Astrocyte (in vitro differentiated cells and primary cell): Measurements from ENCODE around the gene PEPD. TPM values are rescaled to one million over a fixed set of nuclear protein-coding genes. Genes with fewer than 3 reads are reported as not detected.

Experiments used
- DNase-seq: peaks from one replicate; pipeline ENCODE4 v3.0.0-alpha.2; 2010; ENCODE audit warnings: low read depth
- FAIRE-seq: peaks from 2 replicates; lab custom pipeline; 2011; peaks lifted over from hg19 to GRCh38; lab: Jason Lieb, UNC
- H2AFZ ChIP-seq: 2 replicates; pipeline ENCODE4 v1.6.0; 2012; ENCODE audit warnings: low read depth, low read length, inconsistent platforms
- H3K27ac ChIP-seq: 2 replicates; pipeline ENCODE4 v1.5.1; 2011; ENCODE audit warnings: low read depth, low read length, inconsistent platforms
- H3K27me3 ChIP-seq: 2 replicates; pipeline ENCODE4 v1.6.0; 2011; ENCODE audit warnings: low read length, inconsistent platforms; ENCODE audit not compliant: insufficient read depth
- H3K36me3 ChIP-seq: 2 replicates; pipeline ENCODE4 v1.5.1; 2011; ENCODE audit warnings: low read length, inconsistent platforms; ENCODE audit not compliant: insufficient read depth
- H3K4me1 ChIP-seq: 2 replicates; pipeline ENCODE4 v1.5.1; 2011; ENCODE audit warnings: low read length, inconsistent platforms; ENCODE audit not compliant: insufficient read depth
- H3K4me2 ChIP-seq: 2 replicates; pipeline ENCODE4 v1.6.0; 2012; ENCODE audit warnings: low read length, inconsistent platforms
- H3K4me3 ChIP-seq: 2 replicates; pipeline ENCODE4 v1.5.1; 2011; ENCODE audit warnings: low read depth, mild to moderate bottlenecking, low read length, inconsistent platforms; ENCODE audit not compliant: insufficient read depth
- H3K79me2 ChIP-seq: 2 replicates; pipeline ENCODE4 v1.6.0; 2012; ENCODE audit warnings: mild to moderate bottlenecking, low read length, inconsistent platforms; ENCODE audit not compliant: insufficient read depth
- H3K9ac ChIP-seq: 2 replicates; pipeline ENCODE4 v1.6.0; 2012; ENCODE audit warnings: mild to moderate bottlenecking, low read length, inconsistent platforms
- H3K9me3 ChIP-seq: 2 replicates; pipeline ENCODE4 v1.5.1; 2012; ENCODE audit warnings: low read depth, mild to moderate bottlenecking, low read length, inconsistent platforms; ENCODE audit not compliant: insufficient read depth
- H4K20me1 ChIP-seq: 2 replicates; pipeline ENCODE4 v1.6.0; 2012; ENCODE audit warnings: low read length, inconsistent platforms; ENCODE audit not compliant: insufficient read depth
- H3K27ac Mint-ChIP-seq: one replicate; pipeline ENCODE4 v1.8.0; 2021; ENCODE audit warnings: mild to moderate bottlenecking, mixed read lengths; ENCODE audit not compliant: unreplicated experiment
- H3K27me3 Mint-ChIP-seq: one replicate; pipeline ENCODE4 v1.8.0; 2021; ENCODE audit warnings: low read depth, mixed read lengths; ENCODE audit not compliant: unreplicated experiment
- H3K36me3 Mint-ChIP-seq: one replicate; pipeline ENCODE4 v1.8.0; 2021; ENCODE audit warnings: low read depth, mixed read lengths; ENCODE audit not compliant: unreplicated experiment
- H3K4me1 Mint-ChIP-seq: one replicate; pipeline ENCODE4 v1.8.0; 2021; ENCODE audit warnings: low read depth, mixed read lengths; ENCODE audit not compliant: unreplicated experiment
- H3K4me3 Mint-ChIP-seq: one replicate; pipeline ENCODE4 v1.8.0; 2021; ENCODE audit warnings: mild to moderate bottlenecking, moderate library complexity, mixed read lengths; ENCODE audit not compliant: unreplicated experiment
- H3K9me3 Mint-ChIP-seq: one replicate; pipeline ENCODE4 v1.8.0; 2021; ENCODE audit warnings: mild to moderate bottlenecking, mixed read lengths; ENCODE audit not compliant: unreplicated experiment
- EZH2 ChIP-seq: IDR thresholded peaks from 2 replicates; pipeline ENCODE4 v1.6.1; 2012; ENCODE audit warnings: mild to moderate bottlenecking, low read length, inconsistent platforms; ENCODE audit not compliant: insufficient read depth
- total RNA-seq: library from RNA; stranded (reverse); gene quantifications from 2 replicates; pipeline ENCODE4 v1.2.1, GENCODE V29; 2021
- TF ChIP-seq, protein P1 (sequence below): IDR thresholded peaks from 2 replicates; pipeline ENCODE4 v1.5.1; 2011; ENCODE audit warnings: low read depth, mild to moderate bottlenecking, inconsistent platforms, low read length, moderate library complexity; ENCODE audit not compliant: insufficient read depth

The PEPD gene
- total RNA-seq, 1 donor from 2014 or later, result 37.9 TPM

DNA sequence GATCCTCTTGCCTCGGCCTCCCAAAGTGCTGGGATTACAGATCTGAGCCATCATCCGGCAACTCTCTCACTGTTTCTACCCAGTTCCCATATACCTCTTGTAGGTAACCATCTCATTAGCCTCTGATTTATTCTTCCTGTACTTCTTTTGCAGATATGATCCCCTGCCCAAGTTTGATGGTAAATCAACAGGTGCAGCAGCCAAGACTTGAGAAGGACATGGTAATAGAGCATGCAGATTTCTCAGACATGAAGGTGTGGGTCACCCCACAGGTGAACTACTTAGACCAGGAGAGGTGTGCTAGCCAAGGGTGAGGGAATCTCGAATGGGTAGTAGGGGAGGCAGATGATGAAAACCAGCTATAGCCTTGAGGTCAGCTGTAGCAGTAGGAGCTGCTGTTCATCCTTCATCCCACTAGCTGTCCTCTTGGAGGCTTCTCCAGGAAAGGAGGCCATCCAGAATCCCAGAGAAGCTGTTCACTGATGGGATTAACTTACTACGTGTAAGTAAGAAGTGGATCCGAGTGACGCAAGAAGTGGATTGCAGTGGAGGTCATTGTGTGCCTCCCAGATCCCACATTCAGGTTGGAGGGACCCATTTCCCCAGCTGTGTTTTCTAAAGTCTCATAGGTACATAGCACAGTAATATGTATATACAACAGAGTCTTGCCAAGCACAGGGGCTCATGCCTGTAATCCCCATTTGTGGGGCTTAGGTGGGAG, 158.9 kb downstream of the PEPD start:
- H3K4me3 ChIP-seq, result no peak overlapping the region
- H3K27ac ChIP-seq, result no peak overlapping the region
- peaks cover 11% of the 10 kb centered on the region for H3K9me3 Mint-ChIP-seq
- FAIRE-seq, result no peak
- no peak overlapping the region for H3K27ac Mint-ChIP-seq
- H3K27me3 ChIP-seq, result peaks cover 7% of the 10 kb centered on the region
- no peaks in the 10 kb centered on the region for H3K4me1 Mint-ChIP-seq
- TF ChIP-seq EZH2, result no peak
- TF ChIP-seq, protein P1, sequence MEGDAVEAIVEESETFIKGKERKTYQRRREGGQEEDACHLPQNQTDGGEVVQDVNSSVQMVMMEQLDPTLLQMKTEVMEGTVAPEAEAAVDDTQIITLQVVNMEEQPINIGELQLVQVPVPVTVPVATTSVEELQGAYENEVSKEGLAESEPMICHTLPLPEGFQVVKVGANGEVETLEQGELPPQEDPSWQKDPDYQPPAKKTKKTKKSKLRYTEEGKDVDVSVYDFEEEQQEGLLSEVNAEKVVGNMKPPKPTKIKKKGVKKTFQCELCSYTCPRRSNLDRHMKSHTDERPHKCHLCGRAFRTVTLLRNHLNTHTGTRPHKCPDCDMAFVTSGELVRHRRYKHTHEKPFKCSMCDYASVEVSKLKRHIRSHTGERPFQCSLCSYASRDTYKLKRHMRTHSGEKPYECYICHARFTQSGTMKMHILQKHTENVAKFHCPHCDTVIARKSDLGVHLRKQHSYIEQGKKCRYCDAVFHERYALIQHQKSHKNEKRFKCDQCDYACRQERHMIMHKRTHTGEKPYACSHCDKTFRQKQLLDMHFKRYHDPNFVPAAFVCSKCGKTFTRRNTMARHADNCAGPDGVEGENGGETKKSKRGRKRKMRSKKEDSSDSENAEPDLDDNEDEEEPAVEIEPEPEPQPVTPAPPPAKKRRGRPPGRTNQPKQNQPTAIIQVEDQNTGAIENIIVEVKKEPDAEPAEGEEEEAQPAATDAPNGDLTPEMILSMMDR, result no peak
- no peak overlapping the region for H3K9ac ChIP-seq
- no peak for DNase-seq
- H3K4me3 Mint-ChIP-seq, result no peak overlapping the region
- no peaks in the 10 kb centered on the region for H3K36me3 Mint-ChIP-seq
- H3K79me2 ChIP-seq, result no peaks in the 10 kb centered on the region
- no peaks in the 10 kb centered on the region for H3K4me1 ChIP-seq
- H3K4me2 ChIP-seq, result no peak overlapping the region
- H2AFZ ChIP-seq, result no peak overlapping the region
- no peaks in the 10 kb centered on the region for H4K20me1 ChIP-seq
- H3K9me3 ChIP-seq, result no peaks in the 10 kb centered on the region
- H3K27me3 Mint-ChIP-seq, result peaks cover 67% of the 10 kb centered on the region
- no peaks in the 10 kb centered on the region for H3K36me3 ChIP-seq

DNA sequence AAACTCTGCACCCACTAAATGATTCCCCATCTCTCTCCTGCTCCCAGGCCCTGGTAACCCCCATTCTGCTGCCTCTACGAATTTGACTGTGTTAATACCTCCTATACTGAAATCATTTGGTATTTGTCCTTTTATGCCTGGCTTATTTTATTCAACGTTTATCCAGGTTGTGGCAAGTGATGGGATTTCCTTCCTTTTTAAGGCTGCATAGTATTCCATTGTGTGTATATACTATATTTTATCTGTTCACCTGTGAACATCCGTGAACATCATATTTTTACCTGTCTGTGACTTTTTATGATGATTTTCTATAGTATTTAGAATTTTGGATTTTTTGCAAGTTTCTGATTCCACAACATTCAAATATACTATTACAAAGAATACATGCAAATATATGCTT, 162.0 kb downstream of the PEPD start:
- TF ChIP-seq, protein P1, result no peak
- TF ChIP-seq EZH2, result no peak
- no peak overlapping the region for H3K9ac ChIP-seq
- H3K36me3 ChIP-seq, result no peaks in the 10 kb centered on the region
- no peak overlapping the region for H3K4me2 ChIP-seq
- Mint-ChIP-seq H3K27me3 (peaks cover 46% of the 10 kb centered on the region), H3K27ac (no peak overlapping the region), H3K4me3 (no peak overlapping the region), H3K9me3 (peaks cover 14% of the 10 kb centered on the region), H3K4me1 (no peaks in the 10 kb centered on the region), H3K36me3 (no peaks in the 10 kb centered on the region)
- no peaks in the 10 kb centered on the region for H4K20me1 ChIP-seq
- no peaks in the 10 kb centered on the region for H3K4me1 ChIP-seq
- FAIRE-seq (no peak), DNase-seq (no peak)
- peaks cover 3% of the 10 kb centered on the region for H3K27me3 ChIP-seq
- H3K4me3 ChIP-seq, result no peak overlapping the region
- H2AFZ ChIP-seq, result no peak overlapping the region
- H3K27ac ChIP-seq, result no peak overlapping the region
- H3K9me3 ChIP-seq, result no peaks in the 10 kb centered on the region
- H3K79me2 ChIP-seq, result no peaks in the 10 kb centered on the region

DNA sequence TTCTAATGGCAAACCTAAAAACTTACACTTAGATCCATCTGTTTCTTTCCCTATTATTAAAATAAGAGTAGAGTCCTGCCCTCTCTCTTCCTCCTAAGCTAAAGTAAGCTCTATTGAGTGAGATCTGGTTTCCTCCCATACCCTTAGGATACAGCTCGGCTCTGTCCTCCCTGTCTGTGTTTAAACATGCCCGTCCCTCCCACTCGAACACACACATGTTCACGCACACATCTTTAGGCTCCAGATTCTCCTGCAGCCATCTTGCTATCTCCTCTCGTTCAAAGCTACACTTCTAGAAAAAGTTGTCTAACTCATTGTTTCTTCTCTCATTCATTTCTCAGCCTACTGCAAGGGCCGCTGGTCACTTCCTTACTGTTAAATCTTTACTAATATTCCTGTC, 163.2 kb downstream of the PEPD start:
- no peak overlapping the region for H3K4me3 ChIP-seq
- TF ChIP-seq, protein P1, result no peak
- TF ChIP-seq EZH2, result no peak
- Mint-ChIP-seq H3K4me3 (no peak overlapping the region), H3K27me3 (peaks cover 34% of the 10 kb centered on the region), H3K4me1 (no peaks in the 10 kb centered on the region), H3K36me3 (no peaks in the 10 kb centered on the region), H3K27ac (no peak overlapping the region), H3K9me3 (peaks cover 14% of the 10 kb centered on the region)
- no peak overlapping the region for H3K27ac ChIP-seq
- H3K9ac ChIP-seq, result no peak overlapping the region
- H3K4me1 ChIP-seq, result no peaks in the 10 kb centered on the region
- peaks cover 3% of the 10 kb centered on the region for H3K27me3 ChIP-seq
- FAIRE-seq, result no peak
- no peaks in the 10 kb centered on the region for H3K36me3 ChIP-seq
- H3K79me2 ChIP-seq, result no peaks in the 10 kb centered on the region
- no peaks in the 10 kb centered on the region for H3K9me3 ChIP-seq
- no peak for DNase-seq
- no peaks in the 10 kb centered on the region for H4K20me1 ChIP-seq
- no peak overlapping the region for H3K4me2 ChIP-seq
- no peak overlapping the region for H2AFZ ChIP-seq
